Activated T-cell treated with anti-CD3 and anti-CD28 coated beads, Interleukin-2, amount 50 U/mL, for 24 hours (primary cell): ENCODE data around the gene SLC19A1.
"Not testable (repeated sequence)": the region's sequence is repeated elsewhere in the genome, so short reads cannot be mapped to it uniquely, and the experiment has no call there.

Source experiments
- DNase-seq: peaks from one replicate; pipeline ENCODE4 v3.0.0-alpha.2; 2020
- H3K27ac Mint-ChIP-seq: 2 replicates; pipeline ENCODE4 v1.8.0; 2020; ENCODE audit warnings: mild to moderate bottlenecking, mixed read lengths
- H3K27me3 Mint-ChIP-seq: 2 replicates; pipeline ENCODE4 v1.8.0; 2020; ENCODE audit warnings: mixed read lengths
- H3K36me3 Mint-ChIP-seq: 2 replicates; pipeline ENCODE4 v1.8.0; 2020; ENCODE audit warnings: low read depth, mixed read lengths
- H3K4me1 Mint-ChIP-seq: 2 replicates; pipeline ENCODE4 v1.8.0; 2020; ENCODE audit warnings: low read depth, mixed read lengths
- H3K4me3 Mint-ChIP-seq: 2 replicates; pipeline ENCODE4 v1.8.0; 2020; ENCODE audit warnings: mild to moderate bottlenecking, moderate library complexity, mixed read lengths
- H3K9me3 Mint-ChIP-seq: 2 replicates; pipeline ENCODE4 v1.8.0; 2020; ENCODE audit warnings: mixed read lengths

Gene SLC19A1

DNA sequence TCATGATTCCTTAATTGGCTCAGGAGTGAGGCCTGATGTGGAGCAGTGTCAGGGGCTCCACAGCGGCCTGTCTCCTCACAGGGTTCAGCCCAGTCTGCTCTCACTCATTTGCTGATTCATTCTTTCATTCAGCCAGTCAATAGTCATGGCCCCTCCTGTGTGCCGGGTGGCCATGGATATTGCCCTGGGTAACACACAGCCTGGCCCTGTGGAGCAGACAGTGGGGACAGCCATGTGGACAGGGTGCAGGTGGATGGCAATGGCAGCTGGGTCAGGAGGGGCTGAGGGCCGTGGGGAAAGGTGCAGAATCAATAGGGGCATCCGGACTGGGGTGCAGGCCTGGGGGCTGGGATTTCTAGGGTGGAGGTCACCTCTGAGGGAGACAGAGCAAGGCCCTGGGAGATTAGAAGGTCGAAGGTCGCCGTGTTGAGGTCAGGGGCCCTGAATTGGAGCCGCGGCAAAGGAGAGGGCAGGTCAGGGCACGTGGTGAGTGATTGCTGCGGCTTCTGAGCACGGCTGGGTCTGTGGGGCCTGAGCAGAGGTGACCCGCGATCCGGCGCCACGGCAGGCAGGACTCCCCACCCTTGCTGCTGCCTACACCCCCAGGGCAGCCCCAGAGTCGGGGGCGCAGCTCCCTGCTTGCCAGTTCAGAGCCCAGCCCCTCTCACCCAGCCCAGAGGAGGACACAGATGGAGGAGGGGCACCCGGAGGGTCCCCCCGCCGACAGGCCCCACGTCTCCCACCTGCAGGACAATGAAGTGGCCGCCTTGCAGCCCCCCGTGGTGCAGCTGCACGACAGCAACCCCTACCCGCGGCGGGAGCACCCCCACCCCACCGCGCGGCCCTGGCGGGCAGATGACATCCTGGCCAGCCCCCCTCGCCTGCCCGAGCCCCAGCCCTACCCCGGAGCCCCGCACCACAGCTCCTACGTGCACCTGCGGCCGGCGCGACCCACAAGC, 33.4 kb downstream of the SLC19A1 start:
- Mint-ChIP-seq H3K4me1 (peaks cover 2% of the 10 kb centered on the region), H3K27ac (peak overlapping the region; percentile 76), H3K27me3 (no peaks in the 10 kb centered on the region), H3K4me3 (no peak overlapping the region), H3K36me3 (peaks cover 21% of the 10 kb centered on the region), H3K9me3 (no peaks in the 10 kb centered on the region)
- no peak for DNase-seq

DNA sequence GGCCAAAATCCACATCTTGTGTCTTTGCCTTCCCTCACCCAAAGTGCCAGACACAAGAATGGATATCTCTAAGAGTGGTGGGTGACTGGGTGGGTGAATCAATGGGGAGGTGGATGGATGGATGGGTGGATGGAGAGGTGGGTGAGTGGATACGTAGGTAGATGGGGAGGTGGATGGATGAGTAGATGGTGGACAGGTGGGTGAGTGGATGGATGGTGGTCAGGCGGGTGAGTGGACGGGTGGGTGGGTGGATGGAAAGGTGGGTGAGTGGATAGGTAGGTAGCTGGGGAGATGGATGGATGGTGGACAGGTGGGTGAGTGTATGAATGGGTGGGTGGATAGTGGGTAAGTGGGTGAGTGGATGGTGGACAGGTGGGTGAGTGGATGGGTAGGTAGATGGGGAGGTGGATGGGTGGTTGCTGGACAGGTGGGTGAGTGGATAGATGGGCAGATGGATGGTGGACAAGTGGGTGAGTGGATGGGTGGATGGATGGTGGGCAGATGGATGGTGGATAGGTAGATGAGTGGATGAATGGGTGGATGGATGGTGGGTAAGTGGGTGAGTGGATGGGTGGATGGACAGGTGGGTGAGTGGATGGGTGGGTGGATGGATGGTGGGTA, 34.2 kb downstream of the SLC19A1 start:
- DNase-seq = no peak
- Mint-ChIP-seq H3K27ac (peak overlapping the region; percentile 55), H3K4me3 (no peak overlapping the region), H3K9me3 (no peaks in the 10 kb centered on the region), H3K4me1 (peaks cover 2% of the 10 kb centered on the region), H3K27me3 (no peaks in the 10 kb centered on the region), H3K36me3 (peaks cover 12% of the 10 kb centered on the region)

DNA sequence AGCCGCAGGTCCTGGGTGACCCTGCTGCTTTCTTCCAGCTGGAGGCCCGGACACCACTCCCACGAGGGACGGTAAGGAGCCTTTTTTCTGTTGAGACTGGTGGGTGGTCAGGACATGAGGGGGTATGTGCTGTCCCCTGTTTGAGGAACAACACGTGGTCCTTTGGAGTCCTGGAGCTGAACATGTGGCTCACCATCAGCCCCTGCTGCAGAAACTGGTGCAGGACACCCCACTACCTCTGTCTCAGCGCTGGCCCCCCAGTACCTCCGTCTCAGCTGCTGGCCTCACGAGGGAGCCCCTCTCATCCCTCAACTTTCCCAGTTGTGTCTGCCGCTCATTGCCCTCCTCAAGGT, 34.7 kb downstream of the SLC19A1 start:
- no peaks in the 10 kb centered on the region for H3K9me3 Mint-ChIP-seq
- peak overlapping the region; percentile 55 for H3K27ac Mint-ChIP-seq
- H3K4me1 Mint-ChIP-seq = peaks cover 2% of the 10 kb centered on the region
- H3K36me3 Mint-ChIP-seq = peaks cover 7% of the 10 kb centered on the region
- no peaks in the 10 kb centered on the region for H3K27me3 Mint-ChIP-seq
- no peak overlapping the region for H3K4me3 Mint-ChIP-seq
- DNase-seq = no peak

DNA sequence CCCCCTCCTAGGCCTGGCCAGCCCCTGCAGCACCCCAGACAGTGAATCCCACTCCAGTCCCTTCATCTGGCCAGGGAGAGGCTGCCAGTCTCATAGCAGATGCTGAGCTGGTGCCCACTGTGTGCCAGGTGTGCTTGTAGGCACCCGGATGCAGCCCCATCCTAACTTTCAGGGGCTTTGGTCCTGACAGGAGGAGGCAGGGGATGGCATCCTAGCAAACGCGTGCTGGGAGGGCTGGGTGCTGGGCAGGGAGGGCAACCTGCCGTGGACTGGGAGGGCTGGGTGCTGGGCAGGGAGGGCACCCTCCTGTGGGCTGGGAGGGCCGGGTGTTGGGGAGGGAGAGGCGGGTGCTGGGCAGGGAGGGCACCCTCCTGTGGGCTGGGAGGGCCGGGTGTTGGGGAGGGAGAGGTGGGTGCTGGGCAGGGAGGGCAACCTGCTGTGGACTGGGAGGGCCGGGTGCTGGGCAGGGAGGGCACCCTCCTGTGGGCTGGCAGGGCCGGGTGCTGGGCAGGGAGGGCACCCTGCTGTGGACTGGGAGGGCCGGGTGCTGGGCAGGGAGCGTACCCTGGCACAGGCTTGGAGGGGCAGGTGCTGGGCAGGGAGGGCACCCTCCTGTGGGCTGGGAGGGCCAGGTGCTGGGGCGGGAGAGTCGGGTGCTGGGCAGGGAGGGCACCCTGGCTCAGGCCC, 35.3 kb downstream of the SLC19A1 start:
- Mint-ChIP-seq H3K27ac (peak overlapping the region; percentile 44), H3K27me3 (no peaks in the 10 kb centered on the region), H3K36me3 (peaks cover 6% of the 10 kb centered on the region), H3K4me3 (no peak overlapping the region), H3K4me1 (peaks cover 2% of the 10 kb centered on the region), H3K9me3 (no peaks in the 10 kb centered on the region)
- no peak for DNase-seq

DNA sequence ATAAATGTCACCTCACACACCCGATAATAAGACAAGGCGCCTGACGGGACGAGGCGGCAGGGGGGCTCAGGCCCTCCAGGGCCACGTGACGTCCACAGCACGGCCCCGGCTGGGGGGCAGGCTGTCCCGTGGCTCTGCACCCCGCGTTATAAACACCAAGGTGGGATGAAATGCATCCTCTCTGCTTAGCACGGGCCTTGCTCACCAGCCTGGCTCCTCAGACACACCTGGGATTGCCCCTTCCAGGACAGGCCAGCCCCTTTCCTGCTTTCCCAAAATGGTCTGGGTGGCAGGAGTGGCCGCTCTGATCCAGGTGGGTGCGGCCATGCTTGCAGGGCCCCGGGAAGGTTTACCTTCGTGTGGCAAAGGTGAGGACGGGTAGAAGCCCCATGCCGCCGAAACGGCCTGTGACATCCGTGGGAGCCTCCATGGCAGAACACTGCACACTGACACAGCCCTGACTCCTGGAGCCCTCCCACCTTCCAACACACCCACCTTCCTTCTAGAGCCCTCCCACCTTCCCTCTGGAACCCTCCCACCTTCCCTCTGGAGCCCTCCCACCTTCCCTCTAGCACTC, 35.9 kb downstream of the SLC19A1 start:
- Mint-ChIP-seq H3K4me3 (no peak overlapping the region), H3K4me1 (peaks cover 2% of the 10 kb centered on the region), H3K27ac (peak overlapping the region; percentile 44), H3K27me3 (no peaks in the 10 kb centered on the region), H3K36me3 (peaks cover 2% of the 10 kb centered on the region), H3K9me3 (no peaks in the 10 kb centered on the region)
- no peak for DNase-seq

DNA sequence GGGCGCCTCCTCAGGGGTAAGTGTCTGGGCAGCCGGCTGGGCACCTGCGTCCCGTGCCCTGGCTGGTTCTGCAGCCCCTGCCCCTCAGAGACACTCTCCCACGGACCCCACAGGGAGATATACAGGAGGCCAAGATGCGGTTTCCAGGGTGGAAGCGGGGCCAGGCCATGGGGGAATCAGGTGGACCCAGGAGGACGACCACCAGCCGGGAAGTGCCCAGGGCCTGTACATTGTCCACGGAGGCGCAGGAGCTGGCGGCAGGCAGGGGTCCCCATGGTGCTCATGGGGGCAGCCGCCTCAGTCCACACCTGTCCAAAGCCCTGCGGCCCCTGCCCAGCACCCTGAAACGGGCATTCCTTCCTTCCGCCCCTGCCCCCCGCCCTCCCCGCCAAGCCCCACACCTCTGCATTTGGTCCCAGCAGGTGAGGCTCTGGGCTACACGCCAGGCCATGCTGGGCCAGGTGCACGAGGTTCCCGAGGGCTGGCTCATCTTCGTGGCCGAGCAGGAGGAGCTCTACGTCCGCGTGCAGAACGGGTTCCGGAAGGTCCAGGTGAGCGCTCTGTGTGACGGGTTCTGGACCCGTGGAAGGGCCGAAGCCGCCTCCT, 36.7 kb downstream of the SLC19A1 start:
- Mint-ChIP-seq H3K4me1 (peaks cover 2% of the 10 kb centered on the region), H3K27ac (no peak overlapping the region), H3K36me3 (no peaks in the 10 kb centered on the region), H3K4me3 (no peak overlapping the region), H3K27me3 (no peaks in the 10 kb centered on the region), H3K9me3 (no peaks in the 10 kb centered on the region)
- no peak for DNase-seq

DNA sequence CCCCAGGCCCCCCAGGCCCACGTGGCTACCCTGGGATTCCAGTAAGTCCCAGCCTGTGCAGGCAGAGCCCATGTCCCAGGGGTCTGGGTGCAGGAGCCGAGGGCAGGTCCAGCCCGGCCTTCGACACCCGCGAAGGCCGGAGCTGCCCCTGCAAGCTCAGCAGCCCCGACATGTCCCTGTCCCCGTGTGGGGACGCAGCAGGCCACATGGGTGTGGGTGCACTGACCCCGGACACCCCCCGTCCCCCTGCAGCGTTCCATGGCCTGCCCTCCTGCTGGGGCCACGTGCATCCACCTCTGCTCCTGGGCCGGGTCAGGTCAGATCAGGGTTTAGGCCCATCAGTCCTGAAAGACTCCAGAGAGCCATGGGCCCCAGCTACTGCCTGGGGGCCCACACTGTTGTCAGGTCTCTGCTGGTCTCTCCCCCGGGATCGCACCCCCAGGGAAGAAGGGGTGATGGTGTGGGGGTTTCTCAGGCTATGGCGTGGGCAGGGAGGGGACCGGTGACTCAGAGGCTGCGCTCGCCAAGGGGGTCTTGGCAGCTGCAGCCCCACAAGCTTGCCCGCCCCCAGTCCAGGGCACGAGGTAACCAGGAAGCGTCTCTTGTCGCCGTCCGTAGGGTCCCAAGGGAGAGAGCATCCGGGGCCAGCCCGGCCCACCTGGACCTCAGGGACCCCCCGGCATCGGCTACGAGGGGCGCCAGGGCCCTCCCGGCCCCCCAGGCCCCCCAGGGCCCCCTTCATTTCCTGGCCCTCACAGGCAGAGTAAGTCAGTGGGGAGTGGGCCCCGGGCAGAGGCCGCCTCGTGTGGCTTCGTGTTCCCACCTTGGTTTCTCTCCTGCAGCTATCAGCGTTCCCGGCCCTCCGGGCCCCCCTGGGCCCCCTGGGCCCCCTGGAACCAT, 37.5 kb downstream of the SLC19A1 start:
- DNase-seq = no peak
- no peaks in the 10 kb centered on the region for H3K9me3 Mint-ChIP-seq
- no peaks in the 10 kb centered on the region for H3K27me3 Mint-ChIP-seq
- H3K27ac Mint-ChIP-seq = peak overlapping the region; percentile 44
- no peaks in the 10 kb centered on the region for H3K36me3 Mint-ChIP-seq
- H3K4me3 Mint-ChIP-seq = no peak overlapping the region
- H3K4me1 Mint-ChIP-seq = peaks cover 2% of the 10 kb centered on the region

DNA sequence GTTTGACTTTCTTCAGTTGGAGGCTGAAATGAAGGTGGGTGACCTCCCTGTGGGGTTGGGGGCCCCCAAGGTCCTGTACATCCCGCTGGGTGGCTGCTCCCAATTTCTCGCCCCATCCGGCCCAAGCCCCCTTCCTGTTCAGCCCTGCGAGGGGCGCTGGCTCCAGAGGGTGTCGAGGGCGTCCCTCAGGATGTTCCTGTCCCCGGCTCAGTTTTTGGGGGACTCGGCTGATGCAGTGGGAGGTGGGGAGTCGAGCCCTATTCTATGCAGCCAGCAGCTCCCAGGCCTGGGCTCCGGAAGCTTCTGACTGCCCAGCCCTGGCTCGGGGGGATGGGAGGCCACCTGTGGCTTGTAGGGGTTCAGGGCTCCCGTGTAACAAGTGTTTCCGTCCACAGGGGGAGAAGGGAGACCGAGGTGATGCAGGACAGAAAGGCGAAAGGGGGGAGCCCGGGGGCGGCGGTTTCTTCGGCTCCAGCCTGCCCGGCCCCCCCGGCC, 38.2 kb downstream of the SLC19A1 start:
- H3K27ac Mint-ChIP-seq = no peak overlapping the region
- no peak for DNase-seq
- no peaks in the 10 kb centered on the region for H3K36me3 Mint-ChIP-seq
- no peaks in the 10 kb centered on the region for H3K27me3 Mint-ChIP-seq
- no peaks in the 10 kb centered on the region for H3K9me3 Mint-ChIP-seq
- H3K4me1 Mint-ChIP-seq = peaks cover 2% of the 10 kb centered on the region
- H3K4me3 Mint-ChIP-seq = no peak overlapping the region

DNA sequence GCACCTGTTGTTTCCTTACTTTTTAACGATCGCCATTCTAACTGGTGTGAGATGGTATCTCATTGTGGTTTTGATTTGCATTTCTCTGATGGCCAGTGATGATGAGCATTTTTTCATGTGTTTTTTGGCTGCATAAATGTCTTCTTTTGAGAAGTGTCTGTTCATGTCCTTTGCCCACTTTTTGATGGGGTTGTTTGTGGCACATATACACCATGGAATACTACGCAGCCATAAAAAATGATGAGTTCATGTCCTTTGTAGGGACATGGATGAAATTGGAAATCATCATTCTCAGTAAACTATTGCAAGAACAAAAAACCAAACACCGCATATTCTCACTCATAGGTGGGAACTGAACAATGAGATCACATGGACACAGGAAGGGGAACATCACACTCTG, 39.0 kb downstream of the SLC19A1 start:
- not testable (repeated sequence) for H3K27me3 Mint-ChIP-seq, H3K27ac Mint-ChIP-seq, H3K4me1 Mint-ChIP-seq, H3K36me3 Mint-ChIP-seq, H3K4me3 Mint-ChIP-seq, H3K9me3 Mint-ChIP-seq, DNase-seq

DNA sequence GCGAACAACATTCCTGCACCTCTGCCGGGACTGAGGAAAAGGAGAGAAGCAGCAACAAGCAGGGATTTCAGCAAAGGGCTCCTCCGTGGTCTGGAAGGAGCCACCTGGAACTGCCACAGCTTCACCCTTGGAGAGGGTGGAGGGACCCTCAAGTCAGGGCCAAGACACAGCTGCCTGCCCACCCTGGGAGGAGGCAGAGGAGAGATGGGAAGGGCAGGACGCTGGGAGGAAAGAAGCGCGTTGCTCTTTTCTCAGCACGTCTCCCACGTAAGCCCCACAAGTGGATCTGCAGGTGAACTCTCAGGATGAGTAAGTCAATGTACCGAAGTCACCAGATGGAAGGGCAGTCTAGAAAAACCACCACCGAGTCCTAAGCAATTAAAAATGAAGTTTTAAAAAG, 39.6 kb downstream of the SLC19A1 start:
- H3K4me1 Mint-ChIP-seq = no peaks in the 10 kb centered on the region
- no peaks in the 10 kb centered on the region for H3K27me3 Mint-ChIP-seq
- H3K36me3 Mint-ChIP-seq = no peaks in the 10 kb centered on the region
- DNase-seq = peak; percentile 21
- no peak overlapping the region for H3K27ac Mint-ChIP-seq
- H3K4me3 Mint-ChIP-seq = no peak overlapping the region
- H3K9me3 Mint-ChIP-seq = no peaks in the 10 kb centered on the region

DNA sequence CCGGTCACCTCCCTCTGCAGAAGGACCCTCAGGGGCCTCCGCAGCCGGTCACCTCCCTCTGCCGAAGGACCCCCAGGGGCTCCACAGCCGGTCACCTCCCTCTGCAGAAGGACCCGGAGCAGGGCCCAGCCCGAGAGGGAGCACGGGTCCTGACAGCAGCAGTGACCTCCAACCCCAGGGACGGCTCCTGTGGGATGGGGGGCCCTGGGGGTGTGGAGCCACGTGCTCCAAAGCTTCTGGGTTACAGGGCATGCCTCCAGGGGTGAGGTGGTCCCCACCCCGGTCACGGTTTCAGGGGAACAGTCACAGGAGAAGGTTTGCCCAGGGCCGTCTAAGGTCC, 40.3 kb downstream of the SLC19A1 start:
- no peak overlapping the region for H3K27ac Mint-ChIP-seq

DNA sequence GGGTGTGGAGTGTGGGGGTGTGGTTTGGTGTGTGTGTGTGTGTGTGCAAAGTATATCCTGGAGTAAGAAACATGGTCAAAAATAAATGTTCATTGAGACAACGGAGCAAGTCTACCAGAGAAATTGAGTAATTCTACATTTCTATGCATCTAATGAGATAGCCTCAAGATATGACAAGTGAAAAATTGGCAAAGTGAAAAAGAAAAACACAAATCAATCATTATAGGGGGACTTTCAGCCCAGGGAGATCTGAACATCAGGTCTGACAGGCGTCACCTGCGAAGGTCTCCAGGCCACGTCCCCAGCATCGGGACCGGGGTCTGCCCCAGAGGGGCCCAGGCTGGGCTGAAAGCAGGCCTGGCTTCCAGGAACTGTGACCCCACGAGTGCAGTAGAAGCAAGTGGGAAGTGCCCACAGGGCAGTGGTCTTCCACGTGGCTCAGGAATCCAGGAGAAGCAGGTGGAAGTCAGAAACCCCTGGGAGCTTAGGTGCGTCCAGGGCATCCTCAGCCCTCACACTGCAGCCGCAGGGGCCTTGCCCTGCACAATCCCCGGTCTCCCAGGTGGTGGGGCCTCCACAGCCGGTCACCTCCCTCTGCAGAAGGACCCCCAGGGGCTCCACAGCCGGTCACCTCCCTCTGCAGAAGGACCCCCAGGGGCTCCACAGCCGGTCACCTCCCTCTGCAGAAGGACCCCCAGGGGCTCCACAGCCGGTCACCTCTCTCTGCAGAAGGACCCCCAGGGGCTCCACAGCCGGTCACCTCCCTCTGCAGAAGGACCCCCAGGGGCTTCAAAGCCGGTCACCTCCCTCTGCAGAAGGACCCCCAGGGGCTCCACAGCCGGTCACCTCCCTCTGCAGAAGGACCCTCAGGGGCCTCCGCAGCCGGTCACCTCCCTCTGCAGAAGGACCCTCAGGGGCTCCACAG, 40.9 kb downstream of the SLC19A1 start:
- H3K27ac Mint-ChIP-seq, H3K4me3 Mint-ChIP-seq, H3K36me3 Mint-ChIP-seq, H3K9me3 Mint-ChIP-seq, H3K4me1 Mint-ChIP-seq, H3K27me3 Mint-ChIP-seq: not testable (repeated sequence)
- peak; percentile 29 for DNase-seq

More for the DNA sequence above, 40.3 kb downstream of the SLC19A1 start:
- no peaks in the 10 kb centered on the region for H3K27me3 Mint-ChIP-seq
- no peaks in the 10 kb centered on the region for H3K9me3 Mint-ChIP-seq
- DNase-seq = peak; percentile 29
- H3K4me1 Mint-ChIP-seq = no peaks in the 10 kb centered on the region
- H3K36me3 Mint-ChIP-seq = no peaks in the 10 kb centered on the region
- H3K4me3 Mint-ChIP-seq = no peak overlapping the region
